GM11168 (cell line): Measurements from ENCODE around the gene PGAP1.

ENCODE experiments used
- in situ Hi-C: fragments of 300-500 bp; cut with MboI; formaldehyde crosslinking; loops from one replicate; pipeline ENCODE4 v1.12.0; 2022; ENCODE audit warnings: low sequenced_read_pairs; ENCODE audit not compliant: unreplicated experiment

Gene PGAP1

GRCh38 chr2:196954001-196954400 is 27.5 kb upstream of the PGAP1 start:
- in situ Hi-C loops = no loop called here

- in situ Hi-C loops = no loop called here
These were observed 26.4 kb upstream of the PGAP1 start for GRCh38 chr2:196952936-196953335.

GRCh38 chr2:196951973-196952372 is 25.5 kb upstream of the PGAP1 start:
- in situ Hi-C loops = no loop called here

- in situ Hi-C loops = no loop called here
These were observed 22.6 kb upstream of the PGAP1 start for GRCh38 chr2:196949116-196949515.

GRCh38 chr2:196944570-196944969 is 18.1 kb upstream of the PGAP1 start:
- in situ Hi-C loops = no loop called here

- in situ Hi-C loops = no loop called here
These were observed 15.0 kb upstream of the PGAP1 start for GRCh38 chr2:196941398-196942078.

- in situ Hi-C loops = no loop called here
These were observed 12.9 kb upstream of the PGAP1 start for GRCh38 chr2:196939371-196939770.

GRCh38 chr2:196935432-196935831 is 8.9 kb upstream of the PGAP1 start:
- in situ Hi-C loops = no loop called here

- in situ Hi-C loops = no loop called here
These were observed 8.2 kb upstream of the PGAP1 start for GRCh38 chr2:196934672-196935071.

- in situ Hi-C loops = no loop called here
These were observed 5.0 kb upstream of the PGAP1 start for GRCh38 chr2:196931555-196931954.

- in situ Hi-C loops = no loop called here
These were observed 1.1 kb upstream of the PGAP1 start for GRCh38 chr2:196927376-196928225.

- in situ Hi-C loops = no loop called here
These were observed 542 bp downstream of the PGAP1 start for GRCh38 chr2:196925768-196926561.

GRCh38 chr2:196925051-196925767 is 1.3 kb downstream of the PGAP1 start:
- in situ Hi-C loops = no loop called here

- in situ Hi-C loops = no loop called here
These were observed 2.5 kb downstream of the PGAP1 start for GRCh38 chr2:196924051-196924450.

GRCh38 chr2:196918927-196919326 is 7.6 kb downstream of the PGAP1 start:
- in situ Hi-C loops = no loop called here

- in situ Hi-C loops = no loop called here
These were observed 8.7 kb downstream of the PGAP1 start for GRCh38 chr2:196917802-196918201.

- in situ Hi-C loops = no loop called here
These were observed 10.9 kb downstream of the PGAP1 start for GRCh38 chr2:196915507-196916189.

- in situ Hi-C loops = no loop called here
These were observed 11.5 kb downstream of the PGAP1 start for GRCh38 chr2:196914867-196915460.

GRCh38 chr2:196913691-196914090 is 12.8 kb downstream of the PGAP1 start:
- in situ Hi-C loops = no loop called here
